ENCODE measurements around the gene NAPSA. TPM values are rescaled to one million over a fixed set of nuclear protein-coding genes. Genes with fewer than 3 reads are reported as not detected.

NAPSA gene
- total and polyA plus RNA-seq, 9 of the 15 experiments (the other 6 are each of a cell fraction or from before 2014, with no cell fraction given), result 0.25 to 1.9 (median 0.69) TPM

GRCh38 chr19:50310759-50311465 is 54.5 kb downstream of the NAPSA start:
- DNase-seq (ENCODE audit: extremely low read depth in 1 of 4, low spot score in 3 of 4) (no peak), FAIRE-seq (no peak), ATAC-seq (no peak)
- no peak overlapping the region for H2AFZ ChIP-seq (ENCODE audit: low read depth, low read length)
- TF ChIP-seq CHD2 (IDR thresholded peaks at IDR 0.05; ENCODE audit: low read depth, low read length), result no peak
- peak; percentile 88 for TF ChIP-seq BCOR (IDR thresholded peaks at IDR 0.05)
- TF ChIP-seq ZNF280B (CRISPR knock-in tag; IDR thresholded peaks at IDR 0.05), result no peak
- peak; percentile 88 for TF ChIP-seq ZFP36 (IDR thresholded peaks at IDR 0.05; ENCODE audit: low read depth, low read length, partially characterized antibody)
- TF ChIP-seq KHSRP (IDR thresholded peaks at IDR 0.05), result no peak
- TF ChIP-seq KDM1A (IDR thresholded peaks at IDR 0.05), result peak in 1 of 2 experiments; percentile 59; a peak in 1 of 4 replicates
- TF ChIP-seq RBM25 (IDR thresholded peaks at IDR 0.05; ENCODE audit: low read depth, low read length, severe bottlenecking), result peak; percentile 75
- TF ChIP-seq CEBPG (CRISPR knock-in tag; IDR thresholded peaks at IDR 0.05), result peak; percentile 85
- peak; percentile 50 to 83 for TF ChIP-seq CEBPG (tag; conservative IDR thresholded peaks at IDR 0.05 in 1 of 2, IDR thresholded peaks at IDR 0.05 in 1 of 2)
- TF ChIP-seq RCOR1 (IDR thresholded peaks at IDR 0.05; ENCODE audit: borderline replicate concordance in 1 of 2, low read depth in 2 of 2, low read length in 2 of 2), result peak in 1 of 2 experiments; percentile 56; a peak in 2 of 4 replicates
- peak; percentile 44 for TF ChIP-seq CHD4 (IDR thresholded peaks at IDR 0.05; ENCODE audit: insufficient read depth, insufficient replicate concordance, low read depth, low read length, poor library complexity, severe bottlenecking)
- TF ChIP-seq SMARCA5 (IDR thresholded peaks at IDR 0.05), result peak; percentile 74
- TF ChIP-seq HDAC2 (IDR thresholded peaks at IDR 0.05), result peak; percentile 33; the same call in 1 of the 2 replicates
- peak; percentile 88 for TF ChIP-seq CEBPB (tag; IDR thresholded peaks at IDR 0.05)
- peak; percentile 83 for TF ChIP-seq ATF3 (IDR thresholded peaks at IDR 0.05)
- TF ChIP-seq ATF3 (CRISPR knock-in tag; conservative IDR thresholded peaks at IDR 0.05), result no peak
- TF ChIP-seq IRF1 (CRISPR knock-in tag; IDR thresholded peaks at IDR 0.05; ENCODE audit: borderline replicate concordance), result no peak
- CTCF ChIA-PET (ENCODE audit: low intra/inter-chr PET ratio), result interaction anchor here (0.7 kb wide), 1 partner anchor 75 kb away, joined by 3 read pairs; no protein-coding TSS in a partner anchor
- no peaks in the 10 kb centered on the region for H3K9me3 ChIP-seq (replicated peaks; ENCODE audit: control insufficient read depth, insufficient read depth, low read depth, low read length)
- no peak overlapping the region for H3K4me2 ChIP-seq (ENCODE audit: insufficient read depth, low read length)
- H3K79me2 ChIP-seq (ENCODE audit: control insufficient read depth, insufficient read depth, low read length), result no peaks in the 10 kb centered on the region
- H3K4me1 ChIP-seq (replicated peaks in 1 of 2; ENCODE audit: control insufficient read depth in 2 of 2, insufficient read depth in 2 of 2, low read length in 2 of 2), result peaks cover 0 to 41% of the 10 kb centered on the region in 2 experiments
- H4K20me1 ChIP-seq (replicated peaks; ENCODE audit: control insufficient read depth, insufficient read depth, low read length), result peaks cover 3% of the 10 kb centered on the region; the same call in 1 of the 2 replicates
- H3K36me3 ChIP-seq (ENCODE audit: control insufficient read depth, insufficient read depth, low read length), result no peaks in the 10 kb centered on the region
- in situ Hi-C loops (cut with MboI) (no loop called here), intact Hi-C loops (cut with micrococcal nuclease) (no loop called here)
- no peak overlapping the region for H3K9ac ChIP-seq (ENCODE audit: insufficient read depth in 1 of 2, low read depth in 2 of 2, low read length in 2 of 2)
- no peak overlapping the region for H3K4me3 ChIP-seq
- WGBS (ENCODE audit: insufficient coverage, low coverage, missing lambda C conversion rate), result 7% methylated on average over 9 of the region's 10 CpGs
- peaks cover 30 to 41% of the 10 kb centered on the region in 2 experiments for H3K27me3 ChIP-seq (ENCODE audit: control insufficient read depth in 2 of 2, insufficient read depth in 2 of 2, low read length in 2 of 2)
- no TSS peak for BruUV-seq (replicated peaks)
- POLR2A ChIA-PET, result interaction anchor here (1.1 to 1.9 kb wide), 2 partner anchors 11 to 15 kb away, joined by 3 to 6 read pairs; no protein-coding TSS in a partner anchor
- no peaks in the 10 kb centered on the region for H3K9me1 ChIP-seq (ENCODE audit: control insufficient read depth, insufficient read depth, low read length)
- no peak overlapping the region for H3K27ac ChIP-seq (ENCODE audit: extremely low read depth, low read depth, low read length)

All from K562 (cell line).